OCI-LY1 (cell line): Measurements from ENCODE around the gene BLNK.

Source experiments
- H2AFZ ChIP-seq: fragments of 200-600 bp; sonication (generic), shearing (Covaris generic); 2 replicates; pipeline ENCODE4 v1.6.0; 2014; ENCODE audit warnings: antibody characterized with exemption, mild to moderate bottlenecking, low read length
- H3F3A ChIP-seq: fragments of 200-600 bp; sonication (generic), shearing (Covaris generic); 2 replicates; pipeline ENCODE4 v1.6.0; 2014; ENCODE audit warnings: mild to moderate bottlenecking, antibody characterized with exemption, low read length, moderate library complexity; ENCODE audit not compliant: insufficient read depth
- H3K27ac ChIP-seq: fragments of 200-600 bp; sonication (generic); 2 replicates; pipeline ENCODE4 v1.5.1; 2014; ENCODE audit warnings: low read length, mixed run types, mild to moderate bottlenecking, low read depth; ENCODE audit not compliant: poor library complexity, severe bottlenecking
- H3K27me3 ChIP-seq: fragments of 200-600 bp; sonication (generic); 2 replicates; pipeline ENCODE4 v1.6.0; 2014; ENCODE audit warnings: antibody characterized with exemption, mild to moderate bottlenecking, low read length, moderate library complexity; ENCODE audit not compliant: insufficient read depth
- H3K36me3 ChIP-seq: fragments of 200-600 bp; sonication (generic); 2 replicates; pipeline ENCODE4 v1.6.1; 2014; ENCODE audit warnings: mild to moderate bottlenecking, antibody characterized with exemption, low read length, moderate library complexity, mixed read lengths; ENCODE audit not compliant: insufficient read depth
- H3K4me1 ChIP-seq: fragments of 200-600 bp; sonication (generic); 2 replicates; pipeline ENCODE4 v1.5.1; 2014; ENCODE audit warnings: mild to moderate bottlenecking, low read length, moderate library complexity; ENCODE audit not compliant: insufficient read depth, severe bottlenecking
- H3K4me2 ChIP-seq: fragments of 200-600 bp; sonication (generic), shearing (Covaris generic); 2 replicates; pipeline ENCODE4 v1.6.1; 2014; ENCODE audit warnings: low read length
- H3K4me3 ChIP-seq: fragments of 200-600 bp; sonication (generic); 2 replicates; pipeline ENCODE4 v1.5.1; 2014; ENCODE audit warnings: low read length, low read depth, mild to moderate bottlenecking, mixed read lengths; ENCODE audit not compliant: poor library complexity, severe bottlenecking
- H3K79me2 ChIP-seq: fragments of 200-600 bp; shearing (Covaris generic); 2 replicates; pipeline ENCODE4 v1.6.1; 2016; ENCODE audit warnings: mixed run types, low read length, mixed read lengths; ENCODE audit not compliant: insufficient read depth
- H3K9ac ChIP-seq: fragments of 200-600 bp; sonication (generic), shearing (Covaris generic); 2 replicates; pipeline ENCODE4 v1.6.1; 2014; ENCODE audit warnings: mild to moderate bottlenecking, low read length, mixed read lengths
- H3K9me2 ChIP-seq: fragments of 200-600 bp; sonication (generic), shearing (Covaris generic); 2 replicates; pipeline ENCODE4 v1.6.1; 2014; ENCODE audit warnings: low read depth, mild to moderate bottlenecking, low read length, mixed read lengths
- H3K9me3 ChIP-seq: fragments of 200-600 bp; shearing (Covaris generic); 2 replicates; pipeline ENCODE4 v1.6.1; 2014; ENCODE audit warnings: low read length, mixed read lengths
- H4K20me1 ChIP-seq: fragments of 200-600 bp; sonication (generic), shearing (Covaris generic); 2 replicates; pipeline ENCODE4 v1.6.0; 2016; ENCODE audit warnings: mild to moderate bottlenecking, low read length; ENCODE audit not compliant: insufficient read depth
- CTCF ChIP-seq: fragments of 200-600 bp; sonication (generic), shearing (Covaris generic); IDR thresholded peaks from 2 replicates; pipeline ENCODE4 v1.5.1; 2017; ENCODE audit warnings: mild to moderate bottlenecking, antibody characterized with exemption, low read length, moderate library complexity, mixed read lengths
- EZH2 ChIP-seq: fragments of 200-600 bp; sonication (generic), shearing (Covaris generic); IDR thresholded peaks from 2 replicates; pipeline ENCODE4 v1.8.0; 2017; ENCODE audit warnings: borderline replicate concordance, mixed run types, mild to moderate bottlenecking, antibody characterized with exemption, low read length, moderate library complexity, mixed read lengths

BLNK gene

GRCh38 chr10:96217711-96218110 lies 53.7 kb downstream of the BLNK start:
- no peak overlapping the region for H3K9ac ChIP-seq
- no peaks in the 10 kb centered on the region for H3F3A ChIP-seq
- no peaks in the 10 kb centered on the region for H3K4me1 ChIP-seq
- no peaks in the 10 kb centered on the region for H3K27me3 ChIP-seq
- H3K27ac ChIP-seq, result no peak overlapping the region
- H3K9me2 ChIP-seq, result no peaks in the 10 kb centered on the region
- H3K36me3 ChIP-seq, result peaks cover 93% of the 10 kb centered on the region
- H2AFZ ChIP-seq, result no peak overlapping the region
- TF ChIP-seq CTCF, result no peak
- no peak for TF ChIP-seq EZH2
- no peaks in the 10 kb centered on the region for H3K9me3 ChIP-seq
- no peak overlapping the region for H3K4me2 ChIP-seq
- no peaks in the 10 kb centered on the region for H3K79me2 ChIP-seq
- H4K20me1 ChIP-seq, result no peaks in the 10 kb centered on the region
- no peak overlapping the region for H3K4me3 ChIP-seq

- no peak for TF ChIP-seq EZH2
- TF ChIP-seq CTCF, result no peak
- no peak overlapping the region for H3K4me2 ChIP-seq
- no peaks in the 10 kb centered on the region for H3K79me2 ChIP-seq
- no peak overlapping the region for H3K27ac ChIP-seq
- no peaks in the 10 kb centered on the region for H4K20me1 ChIP-seq
- peaks cover 93% of the 10 kb centered on the region for H3K36me3 ChIP-seq
- H3F3A ChIP-seq, result no peaks in the 10 kb centered on the region
- no peaks in the 10 kb centered on the region for H3K9me2 ChIP-seq
- no peak overlapping the region for H3K9ac ChIP-seq
- no peaks in the 10 kb centered on the region for H3K27me3 ChIP-seq
- no peak overlapping the region for H3K4me3 ChIP-seq
- no peaks in the 10 kb centered on the region for H3K9me3 ChIP-seq
- H2AFZ ChIP-seq, result no peak overlapping the region
- no peaks in the 10 kb centered on the region for H3K4me1 ChIP-seq
Measured at GRCh38 chr10:96216775-96217174, 54.6 kb downstream of the BLNK start.

GRCh38 chr10:96212911-96213310 lies 58.5 kb downstream of the BLNK start:
- Histone ChIP-seq H2AFZ (no peak overlapping the region), H3K4me1 (no peaks in the 10 kb centered on the region), H3K79me2 (no peaks in the 10 kb centered on the region), H3K9me2 (no peaks in the 10 kb centered on the region), H3K9me3 (no peaks in the 10 kb centered on the region), H4K20me1 (no peaks in the 10 kb centered on the region), H3K27ac (no peak overlapping the region), H3K9ac (no peak overlapping the region), H3K4me2 (no peak overlapping the region), H3K4me3 (no peak overlapping the region), H3K27me3 (no peaks in the 10 kb centered on the region), H3K36me3 (peaks cover 88% of the 10 kb centered on the region), H3F3A (no peaks in the 10 kb centered on the region)
- TF ChIP-seq CTCF (no peak), EZH2 (no peak)
